Fibroblast of pulmonary artery (primary cell): ENCODE results near the gene TFCP2.

Source experiments
- DNase-seq: peaks from one replicate; pipeline ENCODE4 v3.0.0-alpha.2; 2010; ENCODE audit warnings: low read depth
- H3K4me3 ChIP-seq: replicated peaks from 2 replicates; pipeline ENCODE4 v1.5.1; 2011; ENCODE audit warnings: low read depth, mild to moderate bottlenecking, control low read depth, low read length, moderate library complexity
- CTCF ChIP-seq: IDR thresholded peaks from 2 replicates; pipeline ENCODE4 v1.5.1; 2011; ENCODE audit warnings: mild to moderate bottlenecking, control low read depth, low read length, inconsistent platforms; ENCODE audit errors: missing control alignments

The TFCP2 gene

DNA sequence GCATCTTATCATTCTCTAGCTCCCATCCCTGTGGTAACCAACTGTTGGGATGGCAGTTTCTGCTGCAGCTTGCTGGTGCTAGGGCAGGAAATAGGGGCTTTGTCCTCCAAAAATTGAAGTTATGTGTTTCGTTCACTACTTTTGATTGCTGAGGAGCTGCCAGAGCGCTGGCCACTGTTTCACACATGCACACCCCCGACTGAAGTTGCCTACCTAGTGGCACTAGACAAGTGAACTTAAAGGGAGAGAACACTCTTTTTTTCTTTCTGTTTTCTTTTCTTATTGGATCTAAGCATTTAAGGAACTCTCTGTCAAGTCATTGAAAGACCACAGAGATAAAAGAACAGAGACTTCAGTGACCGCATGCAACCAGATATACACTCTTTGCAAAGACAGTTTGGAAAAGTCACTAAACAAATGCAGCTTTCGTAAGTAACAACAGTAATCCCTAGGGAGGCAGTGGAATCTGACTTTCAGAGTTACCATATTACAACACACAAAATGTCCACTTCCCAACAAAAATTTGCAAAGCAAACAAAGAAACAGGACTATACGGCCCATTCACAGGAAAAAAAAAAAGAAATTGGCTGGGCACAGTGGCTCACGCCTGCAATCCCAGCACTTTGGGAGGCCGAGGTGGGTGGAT lies 12.0 kb downstream of the TFCP2 start:
- TF ChIP-seq CTCF = no peak
- DNase-seq = peak; percentile 62

DNA sequence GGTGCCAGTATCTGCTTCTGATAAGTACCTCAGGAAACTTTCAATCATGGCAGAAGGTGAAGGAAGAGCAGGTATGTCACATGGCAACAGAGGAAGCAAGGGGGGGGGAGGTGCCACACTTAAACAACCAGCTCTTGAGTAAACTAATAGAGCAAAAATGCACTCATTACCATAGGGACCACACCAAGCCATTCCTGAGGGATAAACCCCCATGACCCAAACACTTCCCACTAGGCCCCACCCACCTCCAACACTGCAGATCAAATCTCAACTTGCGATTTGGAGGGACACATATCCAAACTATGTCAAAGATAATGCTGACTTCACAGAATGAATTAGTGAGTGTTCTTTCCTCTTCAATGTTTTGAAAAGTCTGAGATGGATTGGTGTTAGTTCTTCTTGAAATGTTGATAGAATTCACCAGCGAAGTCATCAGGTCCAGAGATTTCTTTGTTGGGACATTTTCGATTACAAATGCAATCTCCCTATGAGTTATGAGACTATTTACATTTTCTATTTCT lies 16.6 kb downstream of the TFCP2 start:
- no peak for TF ChIP-seq CTCF
- no peak overlapping the region for H3K4me3 ChIP-seq
- DNase-seq = no peak

More for the DNA sequence above, 12.0 kb downstream of the TFCP2 start:
- no peak overlapping the region for H3K4me3 ChIP-seq

DNA sequence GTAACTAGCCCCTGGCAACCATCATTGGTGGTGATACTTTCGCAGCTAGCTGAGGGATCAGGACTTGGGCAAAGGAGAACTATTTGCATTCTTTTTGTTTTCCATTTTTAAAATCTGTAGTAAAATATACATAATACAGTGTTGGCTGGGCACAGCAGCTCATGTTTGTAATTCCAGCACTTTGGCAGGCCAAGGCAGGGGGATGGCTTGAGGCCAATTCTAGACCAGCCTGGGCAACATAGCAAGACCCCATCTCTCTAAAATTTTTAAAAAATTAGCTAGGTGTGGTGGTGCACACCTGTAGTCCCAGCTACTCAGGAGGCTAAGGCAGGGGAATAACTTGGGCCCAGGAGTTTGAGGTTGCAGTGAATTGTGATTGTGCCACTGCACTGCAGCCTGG lies 20.0 kb downstream of the TFCP2 start:
- no peak for DNase-seq
- no peak overlapping the region for H3K4me3 ChIP-seq
- no peak for TF ChIP-seq CTCF

DNA sequence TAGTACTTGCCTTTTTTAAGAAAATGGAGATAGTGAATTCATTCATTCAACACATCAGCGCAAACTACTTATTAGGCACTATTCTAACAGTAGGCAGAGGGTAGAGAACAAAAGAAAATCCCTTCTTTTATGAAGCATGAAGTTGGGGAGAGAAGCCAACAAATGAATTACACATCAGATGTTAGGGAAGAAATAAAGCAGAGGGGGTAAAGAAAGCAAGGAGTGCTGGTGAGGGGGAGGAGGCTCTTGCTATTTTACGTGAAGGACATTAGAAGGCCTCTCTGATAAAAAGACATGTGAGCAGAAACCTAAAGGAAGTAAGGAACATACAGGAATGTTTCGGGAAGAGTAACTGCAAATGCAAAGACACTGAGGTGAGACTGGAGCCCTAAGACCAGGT lies 22.2 kb downstream of the TFCP2 start:
- no peak for DNase-seq
- no peak for TF ChIP-seq CTCF
- H3K4me3 ChIP-seq = no peak overlapping the region

- no peak for TF ChIP-seq CTCF
- no peak for DNase-seq
- no peak overlapping the region for H3K4me3 ChIP-seq
These were observed 25.6 kb downstream of the TFCP2 start for GRCh38 chr12:51147309-51147708.

- H3K4me3 ChIP-seq = no peak overlapping the region
- TF ChIP-seq CTCF = no peak
These were observed 33.6 kb downstream of the TFCP2 start for GRCh38 chr12:51139292-51139844.

GRCh38 chr12:51132693-51133092 lies 40.2 kb downstream of the TFCP2 start:
- peak; percentile 8 for DNase-seq
- H3K4me3 ChIP-seq = no peak overlapping the region
- no peak for TF ChIP-seq CTCF

More at GRCh38 chr12:51139292-51139844, 33.6 kb downstream of the TFCP2 start:
- DNase-seq = no peak
